ENCODE data around the gene ALKBH6.
"Not testable (repeated sequence)": the region's sequence is repeated elsewhere in the genome, so short reads cannot be mapped to it uniquely, and the experiment has no call there.

ALKBH6 gene

DNA sequence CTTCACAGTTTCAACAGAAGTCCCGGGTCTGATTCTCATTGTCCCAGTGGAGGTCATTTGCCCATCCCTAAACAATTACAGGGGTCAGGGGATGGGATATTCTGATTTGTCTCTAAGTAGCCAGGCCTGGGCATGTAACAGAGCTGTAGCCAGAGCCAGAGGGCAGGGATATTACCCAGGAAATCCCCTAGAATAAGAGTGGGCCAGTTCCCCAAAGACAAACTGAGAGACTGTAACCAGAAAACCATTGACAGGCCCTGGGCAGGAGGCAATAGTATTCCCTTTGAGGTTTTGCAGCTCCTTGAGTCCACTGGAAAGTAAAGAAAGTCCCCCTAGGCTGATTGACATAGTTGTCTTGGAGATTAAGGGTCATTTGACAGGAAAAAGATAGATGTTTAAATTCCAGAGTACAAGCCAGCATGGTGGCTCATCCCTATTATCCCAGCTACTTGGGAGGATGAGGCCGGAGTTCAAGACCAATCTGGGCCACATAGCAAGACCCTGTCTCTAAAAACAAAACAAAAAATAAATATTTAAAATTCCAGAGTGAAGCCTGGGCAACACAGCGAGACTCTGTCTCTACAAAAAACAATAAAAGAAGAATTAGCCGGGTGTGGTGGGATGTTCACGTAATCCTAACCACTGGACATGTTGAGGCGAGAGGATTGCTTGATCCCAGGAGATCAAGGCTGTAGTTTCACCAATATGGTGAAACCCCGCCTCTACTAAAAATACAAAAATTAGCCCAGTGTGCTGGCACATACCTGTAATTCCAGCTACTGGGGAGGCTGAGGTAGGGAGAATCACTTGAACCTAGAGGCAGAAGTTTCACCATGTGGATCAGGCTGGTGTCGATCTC is 20.9 kb downstream of the ALKBH6 start:
- DNase-seq = no peak

DNA sequence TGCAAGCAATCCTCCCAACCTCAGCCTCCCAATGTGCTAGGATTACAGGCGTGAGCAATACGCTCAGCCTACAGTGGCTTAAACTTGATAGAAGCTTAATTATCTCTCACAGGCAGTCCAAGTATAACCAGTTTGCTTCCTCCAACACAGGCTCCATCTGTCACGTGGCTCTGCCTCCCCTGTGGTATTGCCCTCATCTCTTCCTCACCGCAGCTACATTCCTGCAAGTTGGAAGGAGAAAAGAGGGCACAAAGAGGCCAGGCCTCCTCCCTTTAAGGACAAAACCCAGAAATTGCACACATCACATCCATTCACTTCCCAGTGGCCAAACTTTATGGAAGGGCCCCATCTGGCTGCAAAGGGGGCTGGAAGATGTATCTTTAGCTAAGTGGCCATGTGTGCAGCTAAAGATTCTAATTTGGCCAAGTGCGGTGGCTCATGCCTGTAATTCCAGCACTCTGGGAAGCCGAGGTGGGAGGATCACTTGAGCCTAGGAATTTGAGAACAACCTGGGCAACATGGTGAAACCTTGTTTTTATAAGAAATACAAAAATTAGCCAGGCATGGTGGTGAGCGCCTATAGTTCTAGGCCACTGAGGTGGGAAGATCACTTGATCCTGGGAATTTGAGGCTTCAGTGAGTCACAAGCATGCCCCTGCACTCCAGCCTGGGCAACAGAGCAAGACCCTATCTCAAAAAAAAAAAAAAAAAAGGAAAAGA is 22.1 kb downstream of the ALKBH6 start:
- no peak for DNase-seq

DNA sequence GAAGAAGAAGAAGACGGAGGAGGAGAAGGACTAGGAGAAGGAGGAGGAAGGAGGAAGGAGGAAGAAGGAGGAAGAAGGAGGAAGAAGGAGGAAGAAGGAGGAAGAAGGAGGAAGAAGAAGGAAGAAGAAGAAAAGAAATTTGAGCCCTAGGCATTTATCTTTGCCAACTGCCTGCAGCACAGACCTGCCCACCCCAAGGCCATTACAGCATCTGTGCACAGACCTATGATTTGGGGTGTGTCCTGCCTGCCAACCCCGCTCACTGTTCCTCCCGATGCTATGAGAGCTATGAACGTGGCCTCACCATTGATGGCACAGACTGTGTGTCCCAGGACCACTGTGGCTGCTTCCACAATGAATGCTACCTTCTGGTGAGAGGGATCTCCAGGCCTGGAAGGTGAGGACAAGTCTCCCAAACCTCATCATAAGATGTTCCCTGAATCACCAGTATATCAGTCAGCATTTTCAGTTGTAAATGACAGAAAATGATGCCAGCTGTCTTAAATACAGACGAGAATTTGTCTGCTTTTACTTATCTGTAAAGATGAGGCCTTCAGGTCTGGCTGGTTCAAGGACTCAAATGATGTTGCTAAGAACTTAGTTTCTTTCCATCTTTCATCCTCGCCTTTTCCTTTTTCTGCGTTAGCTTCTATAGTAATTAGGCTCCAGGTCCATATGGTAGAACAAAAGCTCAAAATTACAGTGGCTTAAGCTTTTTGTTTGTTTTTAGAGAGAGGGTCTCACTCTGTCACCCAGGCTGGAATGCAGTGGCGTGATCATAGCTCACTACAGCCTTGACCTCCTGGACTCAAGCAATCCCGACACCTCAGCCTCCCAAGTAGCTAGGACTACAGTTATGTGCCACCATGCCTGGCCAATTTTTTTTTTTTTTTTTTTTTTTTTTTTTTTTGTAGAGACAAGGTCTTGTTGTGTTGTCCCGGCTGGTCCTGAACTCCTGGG is 23.0 kb downstream of the ALKBH6 start:
- DNase-seq = no peak

DNA sequence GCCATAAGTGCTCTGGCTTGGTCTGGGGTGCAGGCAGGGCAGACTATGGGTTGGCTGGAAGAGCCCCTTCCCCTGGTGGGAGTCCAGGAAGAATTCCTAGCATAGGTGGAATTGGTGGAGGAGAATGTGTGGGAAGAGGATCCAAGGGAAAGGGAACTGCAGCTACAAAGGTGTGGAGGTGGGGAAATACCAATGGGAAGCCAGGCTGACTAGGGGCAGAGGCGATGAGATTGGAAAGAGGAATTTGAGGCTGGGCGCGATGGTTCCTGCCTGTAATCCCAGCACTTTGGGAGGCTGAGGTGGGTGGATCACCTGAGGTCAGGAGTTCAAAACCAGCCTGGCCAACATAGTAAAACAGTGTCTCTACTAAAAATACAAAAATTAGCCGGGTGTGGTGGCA is 23.9 kb downstream of the ALKBH6 start:
- DNase-seq = no peak

DNA sequence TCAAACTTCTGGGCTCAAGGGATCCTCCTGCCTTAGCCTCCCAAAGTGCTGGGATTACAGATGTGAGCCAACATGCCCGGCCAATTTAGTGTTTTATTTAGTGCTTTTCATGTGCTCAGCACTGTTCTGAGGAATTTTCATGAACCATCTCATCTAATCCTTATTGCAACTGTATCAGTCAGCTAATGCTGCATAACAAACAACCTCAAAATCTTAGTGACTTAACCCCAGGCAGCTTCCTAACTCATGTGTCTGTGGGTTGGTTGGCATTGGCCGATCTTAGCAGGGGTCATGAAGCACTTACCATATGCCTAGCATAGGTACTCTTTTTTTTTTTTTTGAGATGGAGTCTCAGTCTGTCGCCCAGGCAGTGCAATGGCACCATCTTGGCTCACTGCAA is 25.2 kb downstream of the ALKBH6 start:
- DNase-seq = no peak

DNA sequence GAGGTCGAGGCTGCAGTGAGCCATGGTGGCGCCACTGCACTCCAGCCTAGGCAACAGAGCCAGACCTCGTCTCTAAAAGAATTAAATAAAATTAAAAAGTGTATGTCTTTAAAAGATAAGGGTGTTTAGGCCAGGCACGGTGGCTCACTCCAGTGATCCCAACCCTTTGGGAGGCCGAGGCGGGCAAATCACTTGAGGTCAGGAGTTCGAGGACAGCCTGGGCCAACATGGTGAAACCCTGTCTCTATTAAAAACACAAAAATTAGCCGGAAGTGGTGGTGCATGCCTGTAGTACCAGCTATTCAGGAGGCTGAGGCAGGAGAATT is 26.5 kb downstream of the ALKBH6 start:
- DNase-seq = no peak

DNA sequence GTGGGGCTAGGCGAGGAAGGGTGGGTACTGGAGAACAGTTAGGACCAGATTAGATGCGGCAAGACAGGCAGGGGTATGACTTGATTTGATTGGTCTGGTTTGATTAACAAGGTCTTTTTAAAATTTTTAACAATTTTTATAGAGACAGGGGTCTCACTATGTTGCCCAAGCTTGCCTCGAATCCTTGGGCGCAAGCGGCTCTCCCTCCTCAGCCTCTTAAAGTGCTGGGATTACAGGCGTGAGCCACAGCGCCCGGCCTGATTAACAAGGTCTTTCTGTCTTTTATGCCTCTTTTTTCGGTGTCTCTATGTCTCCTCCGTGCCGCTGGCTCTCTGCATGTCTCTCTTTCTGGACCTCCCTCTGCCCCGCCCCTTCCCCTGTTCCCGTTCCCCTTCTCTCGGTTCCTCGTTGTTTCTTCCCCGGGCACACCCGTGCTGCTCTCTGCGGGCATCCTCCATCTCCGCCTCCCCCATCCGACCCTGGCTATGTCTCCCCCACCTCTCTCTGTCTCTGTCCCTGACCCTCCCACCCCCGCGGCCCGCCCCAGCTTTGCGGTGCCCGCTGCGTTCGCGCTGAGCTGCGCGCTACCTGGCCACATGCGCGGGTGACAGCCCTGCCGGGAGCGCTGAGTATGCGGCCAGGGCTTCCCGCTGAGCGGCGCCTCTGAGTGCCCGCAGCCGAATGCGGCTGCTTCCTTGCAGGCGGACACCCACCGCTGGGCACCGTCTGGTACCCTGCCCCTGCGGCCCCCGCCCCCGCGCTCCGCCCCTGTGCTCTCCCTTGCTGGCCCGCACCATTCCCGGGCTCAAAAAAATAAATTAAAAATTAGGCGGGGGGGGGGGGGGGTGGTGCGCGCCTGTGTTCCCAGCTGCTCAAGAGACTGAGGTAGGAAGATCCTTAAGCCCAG is 27.1 kb downstream of the ALKBH6 start:
- DNase-seq = no peak

DNA sequence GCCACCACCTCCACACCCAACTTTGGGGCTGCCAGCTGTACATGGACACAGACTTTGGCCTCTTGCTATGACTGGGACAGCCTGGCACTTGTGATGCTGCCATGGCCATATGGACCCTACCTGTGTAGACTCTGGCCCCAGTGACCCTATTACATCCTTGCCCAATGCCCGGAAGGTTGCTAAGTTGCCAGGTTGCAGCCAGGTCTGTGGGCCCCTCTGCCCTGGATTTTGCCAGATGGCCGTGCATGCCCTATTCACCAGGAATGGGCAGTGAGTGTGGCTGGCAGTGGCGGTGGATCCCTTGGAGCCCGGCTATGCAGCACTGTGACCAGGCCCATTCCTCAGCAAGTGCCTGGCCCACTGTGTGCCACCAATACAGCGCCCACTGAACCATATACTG is 27.9 kb downstream of the ALKBH6 start:
- DNase-seq = no peak

DNA sequence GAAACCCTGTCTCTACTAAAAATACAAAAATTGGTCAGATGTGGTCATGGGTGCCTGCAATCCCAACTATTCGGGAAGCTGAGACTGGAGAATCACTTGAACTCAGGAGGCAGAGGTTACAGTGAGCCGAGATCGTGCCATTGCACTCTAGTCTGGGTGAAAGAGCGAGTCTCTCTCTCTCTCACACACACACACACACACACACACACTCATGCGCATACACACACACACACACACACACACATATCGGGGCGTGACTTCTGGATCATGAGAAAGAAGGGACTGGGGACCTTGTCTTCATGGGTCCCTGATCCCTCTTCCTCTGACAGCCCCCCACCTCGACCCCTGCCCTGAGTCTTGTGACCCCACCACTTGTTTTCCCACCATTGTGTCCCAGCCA is 30.8 kb downstream of the ALKBH6 start:
- no peak for DNase-seq

DNA sequence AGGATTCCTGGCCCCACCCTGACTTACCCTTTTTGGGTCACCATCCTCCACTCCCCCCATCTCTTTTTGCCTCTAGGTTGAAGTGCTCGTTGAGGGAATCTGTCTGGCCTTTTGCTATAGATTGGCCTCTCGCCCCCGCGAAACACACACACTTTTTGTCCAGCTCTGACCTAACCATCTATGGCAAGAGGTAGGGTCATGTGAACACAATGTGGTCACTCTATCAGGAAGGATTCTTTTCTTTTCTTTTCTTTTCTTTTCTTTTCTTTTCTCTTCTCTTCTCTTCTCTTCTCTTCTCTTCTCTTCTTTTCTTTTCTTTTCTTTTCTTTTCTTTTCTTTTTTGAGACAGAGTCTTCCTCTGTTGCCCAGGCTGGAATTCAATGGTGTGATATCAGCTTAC is 33.0 kb downstream of the ALKBH6 start:
- not testable (repeated sequence) for DNase-seq

DNA sequence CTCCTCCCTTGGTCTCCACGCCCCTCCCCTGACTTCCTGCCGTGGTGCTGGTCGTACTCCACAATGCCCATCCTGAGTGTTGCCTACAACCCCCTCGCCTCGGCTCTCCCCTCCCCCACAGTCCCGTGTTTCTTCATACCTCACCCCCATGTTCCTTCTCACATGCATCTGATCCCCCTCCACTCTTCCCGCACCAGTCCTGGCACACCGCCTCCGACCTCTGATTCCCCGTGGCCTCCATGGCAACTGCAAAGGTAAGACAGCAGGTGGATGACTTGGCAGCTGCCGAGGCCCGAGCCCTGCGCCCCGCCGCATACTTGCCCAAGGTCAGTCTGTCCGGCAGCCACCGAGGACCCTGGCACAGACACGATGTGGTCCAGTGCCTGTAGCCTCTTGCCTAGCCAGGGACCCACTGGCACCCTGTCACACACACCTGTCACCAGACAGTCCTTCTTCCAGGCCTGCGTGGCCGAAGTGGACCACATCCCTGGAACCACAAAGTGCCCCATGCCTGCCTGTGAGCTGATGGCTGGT is 35.1 kb downstream of the ALKBH6 start:
- DNase-seq = no peak

DNA sequence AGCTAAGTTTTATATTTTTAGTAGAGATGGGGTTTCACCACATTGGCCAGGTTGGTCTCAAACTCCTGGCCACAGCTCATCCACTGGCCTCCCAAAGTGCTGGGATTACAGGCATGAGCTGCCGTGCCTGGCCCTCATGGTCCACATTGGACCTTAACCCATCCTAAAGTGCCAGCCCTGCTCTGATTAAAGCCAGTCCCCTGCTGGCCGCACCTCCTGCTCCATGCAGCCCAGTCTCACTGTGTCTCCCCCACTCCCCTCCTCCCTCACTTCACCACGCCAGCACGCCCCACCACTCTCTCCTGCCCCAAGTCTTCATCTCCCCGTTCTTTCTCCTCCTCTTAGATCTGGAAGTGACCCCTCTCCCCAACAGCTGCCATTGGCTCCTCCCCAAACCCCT is 35.7 kb downstream of the ALKBH6 start:
- no peak for DNase-seq

DNA sequence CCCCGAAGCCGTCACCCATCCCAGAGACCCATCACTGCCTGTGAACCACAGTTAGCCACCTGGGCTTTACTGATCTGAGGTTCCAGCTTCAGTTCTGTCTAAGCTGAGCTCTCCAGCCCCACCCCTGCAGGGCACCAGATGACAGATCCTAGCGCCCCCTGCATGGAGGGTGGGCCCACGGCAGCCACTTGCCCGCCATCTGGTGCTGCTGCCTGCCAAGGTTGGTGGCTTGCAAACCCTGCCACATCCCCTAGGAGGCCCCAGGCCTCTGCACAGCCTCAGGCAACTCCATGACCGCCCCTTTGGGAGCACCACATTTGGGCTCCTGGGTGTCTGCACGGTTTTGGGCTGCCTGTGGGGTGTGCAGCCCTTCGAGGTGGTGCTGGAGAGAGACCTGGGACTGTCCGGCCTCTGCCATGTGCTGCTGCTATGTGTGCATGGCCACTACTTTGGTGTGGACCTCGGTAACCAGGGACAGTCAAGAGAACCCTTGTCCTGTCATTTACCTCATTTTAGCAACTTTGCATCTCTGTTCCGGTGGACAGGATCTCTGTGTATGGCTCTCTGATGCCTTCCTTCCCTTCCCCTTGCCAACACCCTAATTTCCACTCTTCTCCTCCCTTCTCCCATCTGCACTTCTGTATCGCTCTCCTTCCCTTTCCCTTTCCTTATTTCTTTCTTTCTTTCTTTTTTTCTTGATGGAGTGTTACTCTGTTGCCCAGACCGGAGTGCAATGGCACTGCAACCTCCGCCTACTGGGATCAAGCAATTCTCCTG is 36.4 kb downstream of the ALKBH6 start:
- DNase-seq = no peak

DNA sequence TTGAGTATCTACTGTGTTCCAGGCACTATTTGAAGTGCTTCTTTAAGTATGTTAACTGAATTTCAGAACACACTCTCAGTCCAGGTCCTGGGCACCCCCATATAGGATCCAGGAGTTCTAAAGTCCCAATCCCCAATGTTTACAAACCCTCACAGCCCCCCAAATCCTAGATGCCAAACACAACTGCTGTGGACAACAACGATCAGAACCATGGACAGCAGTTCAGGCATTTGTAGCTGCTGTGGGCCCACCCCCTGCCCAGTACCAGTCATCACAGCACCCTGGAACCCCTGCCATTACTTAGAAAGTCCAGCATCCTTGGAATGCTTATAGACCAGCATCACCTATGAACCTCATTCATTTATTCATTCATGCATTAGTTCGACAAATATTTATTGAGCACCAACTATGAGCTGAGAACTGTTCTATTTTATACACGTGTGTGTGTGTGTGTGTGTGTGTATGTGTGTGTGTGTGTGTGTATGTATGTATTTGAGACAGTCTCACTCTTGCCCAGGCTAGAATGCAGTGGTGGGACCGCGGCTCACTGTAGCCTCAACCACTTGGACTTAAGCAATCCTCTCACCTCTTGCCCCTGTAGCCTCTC is 38.3 kb downstream of the ALKBH6 start:
- DNase-seq = no peak

DNA sequence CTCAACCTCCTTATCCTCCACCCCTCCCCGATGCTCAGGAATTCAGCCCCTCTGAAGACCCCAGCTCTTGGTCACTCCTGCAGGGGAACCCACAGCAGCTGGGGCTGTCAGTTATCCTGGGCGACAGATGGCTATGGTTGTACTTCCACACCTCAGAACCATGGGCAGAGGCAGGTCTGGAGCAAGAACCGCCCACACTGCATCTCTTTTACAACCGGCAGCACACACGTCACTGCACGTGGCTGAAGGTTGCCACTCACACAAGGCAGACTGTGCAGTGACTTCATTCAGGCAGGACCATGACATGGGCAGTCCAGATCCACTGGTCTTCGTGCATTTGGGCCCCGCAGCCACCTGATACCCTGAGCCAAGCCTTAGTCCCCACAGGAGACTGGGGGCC is 40.5 kb downstream of the ALKBH6 start:
- DNase-seq = no peak

DNA sequence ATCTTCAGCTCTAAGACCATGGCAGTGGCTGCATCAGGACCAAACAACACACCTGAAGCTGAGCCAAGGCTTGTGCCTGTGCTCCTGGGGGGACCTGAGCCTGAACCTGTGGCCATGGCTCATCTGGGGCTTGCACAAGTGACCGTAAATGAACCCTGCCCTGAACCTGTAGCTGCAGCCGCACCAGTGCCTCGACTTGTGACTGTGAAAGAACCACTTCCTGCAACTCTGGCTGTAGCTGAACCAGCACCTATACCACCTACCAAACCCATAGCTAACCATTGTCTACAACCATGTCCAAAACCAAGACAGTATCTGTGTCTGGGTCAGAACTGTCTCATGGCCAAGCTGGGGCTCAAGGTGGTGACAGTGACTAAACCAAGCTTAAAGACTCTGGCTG is 47.2 kb downstream of the ALKBH6 start:
- no peak for DNase-seq

DNA sequence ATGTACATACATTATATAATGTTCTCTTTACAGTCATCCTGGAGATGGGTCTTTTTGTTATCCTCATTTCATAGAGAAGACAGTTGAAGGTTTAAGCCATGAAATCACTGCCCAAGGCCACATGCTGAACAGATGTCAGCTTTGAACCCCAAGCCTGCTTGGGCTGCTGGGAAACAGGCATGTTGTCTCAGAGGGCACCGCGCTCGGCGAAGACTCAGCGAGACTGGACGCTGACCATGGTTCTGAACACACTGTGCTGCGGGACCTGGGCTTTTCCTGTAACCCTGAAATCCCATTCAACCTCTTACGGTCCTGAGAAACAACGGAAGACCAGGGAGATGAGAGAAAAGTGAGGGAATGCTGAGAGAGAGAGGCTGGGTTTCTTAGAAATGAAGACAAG is 50.5 kb downstream of the ALKBH6 start:
- peak; percentile 3 for DNase-seq

DNA sequence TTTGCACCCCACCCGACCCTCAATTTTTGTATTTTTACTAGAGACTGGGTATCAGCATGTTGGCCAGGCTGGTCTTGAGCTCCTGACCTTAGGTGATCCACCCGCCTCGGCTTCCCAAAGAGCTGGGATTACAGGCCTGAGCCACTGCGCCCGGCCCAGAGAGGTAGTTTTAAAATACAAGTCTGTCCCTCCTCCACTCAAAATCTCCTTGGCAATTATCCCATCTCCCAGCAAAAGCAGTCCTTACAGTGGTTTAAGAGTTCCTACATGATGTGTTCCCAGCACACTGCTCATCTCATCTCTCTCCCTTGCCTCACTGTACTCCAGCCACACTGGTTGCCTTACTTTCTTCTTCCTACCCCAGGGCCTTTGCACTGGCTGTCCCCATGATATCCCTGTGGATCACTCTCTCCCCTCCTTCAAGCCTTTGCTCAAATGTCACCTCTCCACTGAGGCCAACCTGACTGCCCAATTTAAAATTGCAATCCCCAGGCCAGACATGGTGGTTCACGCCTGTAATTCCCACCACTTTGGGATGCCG is 53.5 kb downstream of the ALKBH6 start:
- DNase-seq = no peak

DNA sequence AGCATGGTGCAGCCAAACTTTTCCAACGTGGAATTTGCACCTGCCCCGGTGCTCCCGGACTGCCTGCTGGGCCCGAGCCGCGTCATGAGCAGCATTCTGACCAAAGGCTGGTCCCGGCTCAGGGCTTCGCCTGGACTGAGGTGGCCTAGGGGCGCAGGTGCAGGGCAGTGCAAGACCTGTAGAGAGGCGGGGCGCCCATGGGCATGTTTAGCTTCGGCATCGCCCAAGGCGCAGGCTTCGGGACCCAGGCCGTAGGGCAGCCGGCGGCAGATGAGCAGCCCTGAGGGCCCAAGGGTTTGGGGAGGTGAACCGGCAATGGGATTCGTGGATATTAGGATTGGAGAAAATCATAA is 54.1 kb downstream of the ALKBH6 start:
- DNase-seq = no peak

Data from midbrain (tissue), 1 donor.